ENCODE data around the gene KCNJ6.
"Not testable (repeated sequence)": the region's sequence is repeated elsewhere in the genome, so short reads cannot be mapped to it uniquely, and the experiment has no call there.

The KCNJ6 gene

DNA sequence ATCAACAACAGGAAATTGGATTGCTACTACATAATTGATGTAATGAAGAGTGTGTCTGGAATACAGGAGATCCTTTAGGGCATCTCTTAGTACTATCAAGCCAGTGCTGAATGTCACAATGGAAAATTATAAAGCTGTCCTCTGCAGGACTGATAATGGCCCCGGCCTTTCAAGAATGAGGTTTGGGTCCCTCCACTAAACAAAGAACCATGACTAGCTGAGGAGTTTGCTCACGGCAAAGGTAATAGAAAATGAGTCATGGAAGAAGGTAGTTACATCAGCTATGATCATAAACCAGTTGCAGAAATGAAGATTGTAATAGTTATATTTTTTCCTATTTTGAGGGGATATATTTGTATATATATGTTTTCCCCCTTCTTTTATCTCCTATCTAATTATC is 145.8 kb downstream of the KCNJ6 start:
- DNase-seq (ENCODE audit: low read depth in 2 of 2): no peak

DNA sequence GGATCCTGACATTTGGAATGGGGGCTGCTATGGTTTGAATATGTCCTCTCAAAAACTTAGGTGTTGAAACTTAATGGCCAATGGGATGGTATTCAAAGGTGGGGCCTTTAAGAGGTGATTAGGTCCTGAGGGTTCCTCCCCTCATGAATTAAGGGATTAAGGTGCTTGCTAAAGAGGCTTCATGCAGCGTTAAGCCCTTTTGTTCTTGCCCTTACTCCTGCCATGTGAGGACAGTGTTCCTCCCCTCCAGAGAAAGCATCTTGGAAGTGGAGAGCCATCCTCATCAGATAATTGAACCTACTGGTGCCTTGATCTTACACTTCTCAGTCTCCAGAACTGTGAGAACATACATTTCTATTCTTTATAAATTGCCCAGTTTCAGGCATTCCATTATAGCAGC is 146.6 kb downstream of the KCNJ6 start:
- no peak for DNase-seq (ENCODE audit: low read depth in 2 of 2)

DNA sequence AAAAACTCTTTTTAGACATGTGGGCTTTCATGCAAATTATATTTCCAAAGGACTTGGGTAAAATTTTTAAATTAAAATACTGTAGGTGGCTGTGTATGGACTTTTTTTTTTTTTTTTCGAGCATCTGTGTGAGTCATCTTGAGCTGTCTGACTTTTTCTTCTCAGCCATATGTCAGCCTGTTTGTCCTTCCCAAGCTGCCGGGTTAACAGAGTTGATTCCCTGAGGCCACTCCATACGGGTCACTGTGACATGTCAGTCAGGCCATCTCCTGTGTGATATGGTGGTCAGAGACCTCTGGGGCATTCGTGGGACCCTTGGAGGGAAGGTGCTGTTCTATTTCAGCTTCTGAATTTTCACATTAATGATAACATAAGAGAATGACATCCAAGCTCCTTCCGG is 148.3 kb downstream of the KCNJ6 start:
- no peak for DNase-seq (ENCODE audit: low read depth in 2 of 2)

DNA sequence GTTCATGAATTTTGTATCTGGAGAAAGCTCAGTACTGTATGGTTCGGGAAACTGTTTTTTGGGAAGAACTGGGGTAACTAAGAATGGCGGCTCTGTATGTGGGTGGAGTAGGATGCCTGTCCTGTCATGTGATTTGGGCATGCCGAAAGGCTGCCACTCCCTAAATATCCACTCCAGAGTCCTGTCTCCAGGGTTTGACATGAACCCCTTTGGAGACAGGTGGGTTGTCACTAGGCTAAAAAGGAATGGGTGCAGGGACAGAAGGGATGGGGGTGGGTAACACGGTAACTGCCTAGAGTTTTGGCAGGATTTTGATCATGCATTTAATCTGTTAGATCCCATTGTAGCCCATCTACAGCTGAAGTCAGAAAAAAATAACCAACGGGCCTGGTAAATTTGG is 150.1 kb downstream of the KCNJ6 start:
- no peak for DNase-seq (ENCODE audit: low read depth in 2 of 2)

DNA sequence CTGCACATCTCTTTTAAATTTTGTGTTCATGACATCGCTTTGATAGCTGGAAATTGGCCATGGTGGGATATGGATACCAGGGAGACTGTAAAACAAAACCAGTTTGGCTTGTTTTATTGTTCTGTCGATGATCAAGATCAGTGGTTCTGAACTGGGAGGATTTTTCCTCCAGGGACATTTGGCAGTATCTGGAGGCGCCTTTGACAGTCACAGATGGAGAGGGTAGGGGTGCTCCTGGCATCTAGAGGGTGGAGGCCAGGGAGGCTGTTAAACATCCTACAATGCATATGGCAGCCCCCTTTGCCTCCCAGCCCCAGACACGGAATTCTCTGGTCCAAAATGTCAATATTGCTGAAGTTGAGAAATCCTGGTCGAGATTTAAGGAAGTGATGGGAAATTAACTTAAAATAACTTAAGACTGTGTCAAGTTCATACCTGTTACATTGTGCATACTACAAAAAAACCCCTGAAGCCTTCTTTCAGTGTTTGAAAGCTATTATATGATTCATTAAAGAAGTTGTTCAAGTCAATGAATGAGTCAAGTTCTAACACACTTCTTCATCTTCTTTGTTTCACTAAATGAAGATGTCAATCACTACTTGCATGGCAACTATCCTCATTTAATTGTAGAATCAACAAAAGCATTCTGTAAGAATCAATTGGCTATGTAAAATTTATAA is 150.9 kb downstream of the KCNJ6 start:
- DNase-seq (ENCODE audit: low read depth in 2 of 2): no peak

DNA sequence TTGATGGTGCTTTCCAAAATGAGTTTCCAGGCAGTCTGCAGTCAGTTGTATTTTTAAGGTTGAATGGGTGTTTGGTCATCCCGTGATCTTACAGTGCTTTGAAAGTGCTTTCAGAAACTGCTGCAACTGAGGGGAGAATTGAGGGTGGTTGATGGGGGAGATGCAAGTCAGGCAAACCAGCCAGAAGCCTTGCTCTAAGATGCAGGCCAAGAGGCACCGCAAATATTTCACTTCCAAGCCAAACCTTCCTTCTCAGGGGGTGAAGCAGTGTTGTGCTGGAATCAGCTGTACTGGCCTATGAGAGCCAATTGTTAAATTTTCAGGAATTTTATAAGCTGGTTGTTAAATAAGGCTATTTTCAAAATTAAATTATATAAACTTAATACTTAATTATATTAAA is 151.6 kb downstream of the KCNJ6 start:
- DNase-seq (ENCODE audit: low read depth in 2 of 2): no peak

DNA sequence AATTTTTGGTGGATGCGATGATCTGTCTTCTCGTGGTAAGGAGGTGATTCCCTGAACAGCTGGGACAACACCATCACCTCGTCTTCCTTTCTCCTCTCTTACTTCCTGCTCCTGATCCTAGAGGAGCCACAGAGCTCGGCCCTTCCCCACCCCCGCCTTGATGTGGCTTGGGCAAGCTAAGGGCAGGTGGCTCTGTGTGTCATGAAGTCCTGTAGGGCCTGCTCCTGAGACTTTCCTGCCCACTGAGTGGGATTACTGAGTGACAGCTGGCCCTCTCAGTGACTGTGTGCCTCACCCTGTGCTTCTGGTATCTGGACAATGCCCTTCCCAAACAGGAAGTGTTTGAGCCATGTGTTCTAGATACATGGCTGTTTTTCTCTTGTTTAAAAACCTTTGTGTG is 153.0 kb downstream of the KCNJ6 start:
- DNase-seq (ENCODE audit: low read depth in 2 of 2): no peak

DNA sequence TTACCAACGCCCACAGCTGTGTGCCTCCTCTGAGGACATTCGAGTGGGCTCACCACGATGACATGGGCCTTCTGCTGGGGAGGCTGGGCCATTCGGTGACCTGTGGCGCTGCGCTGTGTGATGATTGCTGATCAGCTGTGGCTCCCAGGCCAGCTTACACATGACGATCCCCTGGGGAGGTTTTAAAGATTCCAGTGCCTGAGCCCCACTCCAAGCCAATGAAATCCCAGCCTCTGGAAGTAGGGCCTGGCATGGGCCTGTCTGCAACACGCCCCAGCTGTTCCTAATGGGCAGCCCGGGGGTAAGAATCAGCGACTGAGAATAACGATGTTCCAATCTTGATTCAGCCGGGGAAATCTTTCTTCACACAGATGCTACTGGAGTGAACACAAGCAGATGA is 153.7 kb downstream of the KCNJ6 start:
- no peak for DNase-seq (ENCODE audit: low read depth in 2 of 2)

DNA sequence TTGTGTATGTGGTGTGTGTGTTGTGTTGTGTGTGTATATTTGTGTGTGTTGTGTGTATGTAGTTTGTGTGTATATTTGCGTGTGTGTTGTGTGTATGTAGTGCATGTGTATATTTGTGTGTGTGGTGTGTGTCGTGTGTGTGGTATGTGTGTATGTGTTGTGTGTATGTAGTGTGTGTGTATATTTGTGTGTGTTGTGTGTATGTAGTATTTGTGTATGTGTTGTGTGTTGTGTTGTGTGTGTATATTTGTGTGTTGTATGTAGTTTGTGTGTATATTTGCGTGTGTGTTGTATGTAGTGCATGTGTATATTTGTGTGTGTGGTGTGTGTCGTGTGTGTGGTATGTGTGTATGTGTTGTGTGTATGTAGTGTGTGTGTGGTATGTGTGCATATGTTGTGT is 154.9 kb downstream of the KCNJ6 start:
- not testable (repeated sequence) for DNase-seq (ENCODE audit: low read depth in 2 of 2)

DNA sequence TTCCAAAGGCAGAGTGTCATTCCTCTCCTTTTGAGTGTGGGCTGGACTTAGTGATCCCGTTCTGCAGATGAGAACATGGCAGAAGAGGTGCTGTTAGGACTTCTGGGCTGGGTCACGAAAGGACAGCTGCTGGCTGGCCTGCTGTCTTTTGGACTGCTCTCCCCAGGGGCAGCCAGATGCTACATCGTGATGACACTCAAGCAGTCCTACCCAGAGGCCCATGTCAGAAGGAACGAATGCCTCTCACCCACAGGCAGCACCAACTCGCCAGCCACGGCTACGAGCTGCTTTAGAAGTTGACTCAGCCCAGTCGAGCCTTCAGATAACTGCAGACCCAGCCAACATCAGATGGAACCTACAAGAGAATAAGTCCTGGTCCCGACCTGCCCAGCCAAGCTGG is 156.5 kb downstream of the KCNJ6 start:
- no peak for DNase-seq (ENCODE audit: low read depth in 2 of 2)

DNA sequence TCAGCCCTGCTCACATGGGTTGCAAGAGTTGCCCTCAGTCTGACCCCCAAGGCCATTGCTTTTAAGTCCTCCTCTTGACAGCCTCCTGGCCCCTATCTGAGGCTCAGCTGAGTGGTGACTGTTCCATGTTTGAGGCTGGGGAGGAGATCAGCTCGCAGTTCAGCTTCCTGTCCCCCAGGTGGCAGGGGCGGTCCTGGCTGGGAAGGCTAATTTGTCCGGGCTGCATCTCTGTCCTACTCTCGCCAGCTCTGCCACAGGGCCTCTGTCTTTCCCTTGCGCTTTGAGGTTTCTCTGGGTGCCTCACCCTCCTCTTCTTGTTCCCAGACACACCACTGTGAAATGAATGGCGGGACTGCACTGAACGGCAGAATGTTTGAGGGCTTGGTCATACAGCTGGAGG is 157.3 kb downstream of the KCNJ6 start:
- no peak for DNase-seq (ENCODE audit: low read depth in 2 of 2)

DNA sequence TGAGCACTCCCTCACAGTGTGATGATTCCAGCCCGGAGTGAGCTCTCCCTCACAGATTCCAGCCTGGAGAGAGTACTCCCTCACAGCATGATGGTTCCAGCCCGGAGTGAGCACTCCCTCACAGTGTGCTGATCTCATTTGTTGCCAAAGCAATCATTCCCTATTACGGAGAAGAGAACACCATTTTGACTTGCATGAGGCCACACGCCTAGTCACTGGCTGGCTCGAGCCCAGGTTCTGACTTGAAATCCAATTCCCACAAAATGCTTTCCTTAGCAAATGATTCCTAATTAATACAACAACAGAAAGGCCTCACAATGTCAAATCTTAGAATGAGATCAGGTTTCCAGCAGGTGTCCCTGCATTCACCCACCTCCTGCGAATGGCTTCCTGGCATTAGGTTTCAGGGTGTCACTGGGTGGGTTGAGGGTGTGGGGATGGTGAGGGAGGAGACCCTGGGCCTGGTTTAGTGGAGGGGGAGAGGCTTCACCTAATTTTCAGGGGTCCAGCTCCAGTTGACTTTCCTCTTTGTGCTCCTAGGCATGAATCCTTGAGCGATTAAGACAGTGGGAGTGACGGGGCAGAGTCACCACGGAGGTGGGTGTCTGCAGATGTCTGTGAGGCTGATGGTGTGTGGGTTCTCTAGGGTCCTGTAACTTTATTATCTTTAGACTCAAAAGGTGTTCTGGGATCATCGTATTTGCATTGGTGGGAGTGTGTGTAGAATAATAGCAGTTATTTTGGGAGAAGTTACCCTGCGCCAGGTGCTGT is 158.5 kb downstream of the KCNJ6 start:
- no peak for DNase-seq (ENCODE audit: low read depth in 2 of 2)

DNA sequence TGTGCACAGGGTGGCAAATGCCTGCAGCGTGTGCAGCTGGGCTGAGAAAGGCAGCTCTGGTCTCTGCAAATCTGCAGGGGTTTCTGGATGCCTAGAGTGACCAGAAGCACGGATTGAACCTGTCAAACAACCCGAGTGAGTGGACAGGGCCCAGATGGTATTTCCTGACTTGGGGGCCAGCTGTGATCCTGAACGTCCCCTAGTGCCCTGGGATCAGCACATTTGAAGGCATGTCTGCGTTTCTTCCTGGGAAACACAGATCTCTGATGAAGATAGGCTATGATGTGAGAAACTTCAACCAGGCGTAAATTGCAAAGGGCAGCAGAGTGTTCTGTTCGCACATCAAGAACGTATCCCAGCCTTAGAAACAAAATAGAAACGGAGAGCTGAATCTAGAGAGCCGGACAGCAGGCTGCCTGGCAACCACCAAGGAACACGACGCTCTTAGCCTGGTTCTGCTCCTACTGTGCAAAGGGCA is 163.1 kb downstream of the KCNJ6 start:
- DNase-seq (ENCODE audit: low read depth in 2 of 2): no peak

DNA sequence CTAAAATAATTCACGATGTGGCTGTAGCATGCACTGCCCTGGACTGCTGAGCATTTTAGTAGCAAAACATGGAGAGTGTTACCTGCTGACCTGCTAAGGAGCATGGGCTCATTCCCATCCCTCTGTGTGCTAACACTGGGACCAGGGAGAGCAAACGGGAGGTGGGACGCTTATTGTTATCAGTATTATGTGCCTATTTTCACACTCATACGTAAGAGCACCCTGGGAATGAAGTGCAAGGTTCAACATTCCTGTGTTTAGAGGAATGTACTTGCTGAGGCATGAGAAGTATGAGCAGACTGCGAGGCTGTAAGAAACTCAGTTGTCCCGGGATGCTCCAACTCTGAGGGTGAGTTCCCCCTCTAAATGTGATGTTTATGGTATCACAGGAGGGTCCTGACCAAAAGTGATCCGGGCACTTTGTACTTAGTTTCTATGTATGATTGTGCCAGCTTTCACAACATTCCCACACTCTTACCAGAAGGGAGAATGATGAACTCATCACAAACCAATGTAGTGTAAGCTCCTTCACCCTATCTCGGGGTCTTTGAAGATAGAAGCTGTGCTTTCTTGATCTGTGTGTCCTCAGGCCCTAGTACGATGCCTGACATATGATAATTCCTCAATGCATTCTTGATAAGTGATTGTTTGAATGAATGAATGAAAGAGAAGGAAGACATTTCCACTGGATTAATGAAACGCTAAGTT is 164.8 kb downstream of the KCNJ6 start:
- no peak for DNase-seq (ENCODE audit: low read depth in 2 of 2)

DNA sequence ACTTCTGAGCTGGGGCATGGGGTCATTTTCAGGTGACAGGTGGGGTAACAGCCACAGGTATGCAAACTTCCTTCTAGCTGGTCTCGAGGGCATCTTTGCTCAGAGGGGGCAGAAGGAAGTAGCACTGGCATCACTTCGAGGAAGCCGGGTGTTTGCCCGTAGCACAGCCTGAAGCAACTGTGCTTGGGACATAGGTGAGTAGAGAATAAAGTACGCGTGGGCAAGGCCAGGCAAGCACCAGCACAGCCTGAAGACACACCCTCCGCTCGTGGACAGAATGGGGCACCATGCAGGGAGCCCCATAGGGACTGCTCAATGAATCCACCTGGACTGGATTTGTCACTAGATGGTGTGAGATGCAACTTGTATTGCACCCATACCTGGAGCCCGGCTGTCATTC is 167.1 kb downstream of the KCNJ6 start:
- no peak for DNase-seq (ENCODE audit: low read depth in 2 of 2)

DNA sequence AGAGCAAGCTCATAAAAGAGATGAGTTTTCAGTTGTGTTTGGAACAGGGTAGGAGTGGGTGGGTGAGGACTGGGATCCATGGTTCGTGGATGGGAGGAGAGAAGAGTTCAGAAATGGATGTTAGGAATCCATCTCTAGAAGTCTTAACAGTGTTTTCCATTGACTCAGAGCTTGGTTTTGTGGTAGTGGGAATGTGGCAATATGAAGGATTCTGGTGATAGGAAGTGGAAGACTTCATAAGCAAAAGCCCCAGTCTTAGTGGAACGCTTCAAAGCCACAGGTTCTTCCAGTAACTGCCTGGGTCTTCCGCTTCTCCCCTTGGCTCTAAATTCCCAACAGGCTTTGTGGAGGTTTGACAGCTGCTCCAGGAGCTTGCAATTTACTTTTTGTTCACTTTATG is 167.9 kb downstream of the KCNJ6 start:
- DNase-seq (ENCODE audit: low read depth in 2 of 2): no peak

DNA sequence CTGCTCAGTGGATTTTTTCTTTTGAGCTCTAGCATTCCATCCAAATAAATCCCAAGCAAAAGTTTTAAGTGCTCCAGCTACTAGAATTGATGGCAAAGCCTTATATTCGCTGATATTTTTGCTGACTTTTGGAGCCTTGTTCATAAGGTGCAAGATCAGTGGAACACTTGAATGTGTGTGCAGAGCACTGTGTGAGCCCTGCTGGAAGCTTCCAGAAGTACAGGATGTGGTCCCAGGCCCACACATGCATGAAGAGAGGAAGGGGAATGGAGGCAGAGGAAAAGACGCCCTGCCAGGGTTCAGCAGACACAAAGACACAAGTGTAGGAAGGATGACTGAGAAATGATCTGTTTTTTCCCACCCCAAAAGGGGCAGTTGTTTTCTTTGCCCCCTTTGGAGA is 169.4 kb downstream of the KCNJ6 start:
- DNase-seq (ENCODE audit: low read depth in 2 of 2): no peak

DNA sequence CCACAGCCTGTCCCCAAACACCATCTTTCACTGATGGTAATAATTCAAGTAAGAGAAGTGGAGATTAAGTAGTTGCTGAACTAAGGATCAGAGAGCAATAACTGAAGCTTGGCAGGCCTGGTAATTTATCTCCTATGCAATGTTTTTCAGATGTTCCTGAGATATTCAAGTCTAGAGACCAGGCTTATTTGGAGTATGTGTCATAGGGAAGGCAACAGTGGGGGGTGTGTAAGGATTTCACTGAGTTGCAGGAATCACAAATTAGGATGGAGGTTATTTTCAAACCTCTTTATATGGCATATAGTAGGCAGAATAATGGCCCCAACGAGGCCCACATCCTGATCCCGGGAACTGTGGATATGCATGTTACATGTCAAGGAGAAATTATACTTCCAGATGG is 171.7 kb downstream of the KCNJ6 start:
- no peak for DNase-seq (ENCODE audit: low read depth in 2 of 2)

DNA sequence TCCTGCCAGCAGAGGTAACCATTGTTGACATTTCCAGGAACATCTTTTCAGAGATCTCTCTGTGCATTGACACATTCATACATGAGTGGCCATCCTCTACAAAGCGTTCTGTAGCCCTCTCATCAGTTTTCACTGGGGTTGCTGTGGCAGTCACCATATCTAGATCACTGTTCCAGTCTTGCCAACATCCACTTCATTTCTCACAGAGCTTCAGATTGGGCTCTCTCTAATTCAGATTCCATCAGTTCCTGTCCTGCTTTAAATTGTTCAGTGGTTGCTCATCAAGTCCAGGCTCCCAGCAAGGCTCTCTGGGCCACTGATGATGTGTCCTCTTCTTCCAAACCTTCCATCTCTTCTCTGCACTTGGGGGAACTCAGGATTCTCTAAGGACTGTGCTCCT is 173.7 kb downstream of the KCNJ6 start:
- no peak for DNase-seq (ENCODE audit: low read depth in 2 of 2)

DNA sequence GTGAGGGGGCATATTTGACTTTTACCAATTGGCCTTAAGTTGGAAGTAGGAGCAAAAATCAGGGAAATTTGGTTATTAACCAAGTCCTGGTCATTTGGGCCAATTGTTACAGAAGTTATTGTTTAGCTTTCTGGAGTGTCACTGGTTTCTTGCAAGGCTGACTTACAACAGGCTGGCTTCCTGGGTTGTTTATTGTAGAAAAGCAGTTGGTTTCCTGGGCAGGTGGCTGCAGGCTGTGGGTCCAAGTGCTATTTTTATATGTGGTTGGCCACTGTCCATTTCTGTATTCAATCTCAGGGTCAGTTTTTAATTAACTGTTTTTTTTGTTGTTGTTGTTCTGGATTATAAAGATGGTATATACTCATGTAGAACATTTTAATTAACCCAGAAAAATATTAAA is 174.1 kb downstream of the KCNJ6 start:
- DNase-seq (ENCODE audit: low read depth in 2 of 2): no peak

DNA sequence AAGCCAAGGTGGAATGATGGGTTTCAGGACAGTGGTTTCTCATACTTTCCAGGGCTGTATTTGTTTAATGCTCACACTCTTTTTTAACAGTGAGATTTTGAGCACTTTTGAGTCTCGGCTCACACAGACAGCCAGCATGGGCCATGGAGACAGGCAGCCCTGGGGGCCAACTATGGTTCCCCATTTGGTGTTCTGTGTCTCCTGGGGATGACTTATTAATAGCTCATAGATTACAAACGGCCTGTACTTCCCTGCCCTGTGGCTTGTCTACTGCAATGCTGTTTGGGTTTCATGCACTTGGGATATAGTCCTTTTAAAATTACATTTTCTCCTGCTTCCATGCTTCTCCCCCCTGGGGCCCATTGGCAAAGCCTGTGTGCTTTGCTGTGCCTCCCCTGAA is 178.3 kb downstream of the KCNJ6 start:
- DNase-seq (ENCODE audit: low read depth in 2 of 2): no peak

DNA sequence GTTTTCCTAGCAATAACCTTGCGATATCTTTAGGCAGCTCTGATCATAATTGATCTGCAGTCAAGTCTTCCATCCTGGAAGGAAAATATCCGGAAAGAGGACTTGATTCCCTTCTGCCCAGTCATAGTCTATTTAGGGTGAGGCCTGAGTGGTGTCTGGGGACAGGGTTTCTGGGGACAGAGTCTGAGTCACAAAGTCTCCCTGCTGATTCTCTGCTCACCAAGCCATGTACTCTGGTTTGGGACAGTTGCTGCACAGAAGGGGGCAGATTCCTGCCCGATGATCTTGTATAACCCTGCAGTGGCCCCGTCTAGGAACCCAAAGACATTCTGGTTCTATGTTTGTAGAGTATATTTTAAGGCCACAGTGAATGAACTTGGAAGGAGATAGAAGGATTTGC is 178.8 kb downstream of the KCNJ6 start:
- DNase-seq (ENCODE audit: low read depth in 2 of 2): no peak

DNA sequence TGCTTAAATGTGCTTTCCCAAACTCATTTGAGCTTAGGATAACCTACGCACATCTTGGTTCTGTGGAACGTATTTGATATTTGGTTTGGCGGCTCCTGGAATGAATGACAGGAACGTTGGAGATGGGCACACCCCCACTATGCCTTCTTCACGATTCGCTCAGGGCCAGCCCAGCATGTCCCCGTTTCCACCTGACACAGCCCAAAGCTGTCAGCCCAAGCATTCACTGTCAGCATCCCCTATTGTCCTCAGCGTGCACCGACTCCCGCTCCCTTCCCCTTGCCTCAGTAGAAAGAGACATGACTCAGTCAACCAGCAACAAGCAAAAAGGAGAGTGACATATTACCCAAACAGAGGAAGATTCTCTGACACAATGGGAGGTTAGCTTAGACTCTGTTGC is 181.4 kb downstream of the KCNJ6 start:
- no peak for DNase-seq (ENCODE audit: low read depth in 2 of 2)
